ENCODE data around the gene RAB9A. TPM values are rescaled to one million over a fixed set of nuclear protein-coding genes. Genes with fewer than 3 reads are reported as not detected.
"Not testable (repeated sequence)": the region's sequence is repeated elsewhere in the genome, so short reads cannot be mapped to it uniquely, and the experiment has no call there.

The RAB9A gene
- total RNA-seq, 1 experiment from 2014 or later: 62.5 TPM

DNA sequence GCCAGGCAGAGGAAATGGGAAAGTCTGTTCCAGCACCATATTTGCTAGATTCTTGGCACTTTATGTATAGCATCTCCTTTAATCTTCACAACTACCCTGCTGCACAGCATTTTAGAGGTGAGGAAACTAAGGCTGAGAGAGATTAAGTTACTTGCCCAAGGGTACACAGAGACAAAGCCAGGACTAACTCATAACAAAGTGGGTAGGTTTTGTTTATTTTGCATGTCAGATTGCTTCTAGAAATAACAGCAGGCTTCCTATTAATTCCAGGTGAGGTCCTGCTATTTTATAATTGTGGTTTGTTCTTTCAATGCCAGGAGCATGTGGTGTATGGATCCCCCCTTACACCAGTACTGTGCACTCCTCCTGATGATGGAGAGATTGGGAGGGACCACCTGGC, 21.0 kb upstream of the RAB9A start:
- DNase-seq (ENCODE audit: low spot score): no peak
- in situ Hi-C loops (cut with HindIII; ENCODE audit: low sequenced_read_pairs): no loop called here

- in situ Hi-C loops (cut with HindIII; ENCODE audit: low sequenced_read_pairs): no loop called here
These were observed 19.6 kb upstream of the RAB9A start for GRCh38 chrX:13669246-13669737.

GRCh38 chrX:13669755-13670154, 19.2 kb upstream of the RAB9A start:
- DNase-seq (ENCODE audit: low spot score); in situ Hi-C loops (cut with HindIII; ENCODE audit: low sequenced_read_pairs): not testable (repeated sequence)

More at GRCh38 chrX:13669246-13669737, 19.6 kb upstream of the RAB9A start:
- DNase-seq (ENCODE audit: low spot score): no peak

DNA sequence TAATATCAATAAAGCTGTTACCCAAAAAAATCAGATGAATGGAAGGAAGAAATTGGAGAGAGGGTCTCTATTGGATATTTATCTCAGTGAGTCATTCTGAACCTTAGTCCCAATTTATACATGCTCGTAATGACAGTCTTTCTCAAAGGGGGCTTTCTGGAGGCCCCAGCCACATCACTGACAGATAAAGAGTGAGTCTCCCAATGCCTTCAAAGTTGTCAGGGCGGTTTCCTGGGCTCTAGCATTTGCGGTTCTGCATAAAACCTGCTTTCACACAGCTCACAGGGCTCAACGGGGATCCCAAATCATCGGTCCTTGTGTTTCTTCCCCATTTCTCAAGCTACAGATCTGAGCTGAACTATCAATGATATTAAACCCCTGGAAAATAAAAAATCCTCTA, 18.7 kb upstream of the RAB9A start:
- in situ Hi-C loops (cut with HindIII; ENCODE audit: low sequenced_read_pairs): no loop called here
- DNase-seq (ENCODE audit: low spot score): no peak

DNA sequence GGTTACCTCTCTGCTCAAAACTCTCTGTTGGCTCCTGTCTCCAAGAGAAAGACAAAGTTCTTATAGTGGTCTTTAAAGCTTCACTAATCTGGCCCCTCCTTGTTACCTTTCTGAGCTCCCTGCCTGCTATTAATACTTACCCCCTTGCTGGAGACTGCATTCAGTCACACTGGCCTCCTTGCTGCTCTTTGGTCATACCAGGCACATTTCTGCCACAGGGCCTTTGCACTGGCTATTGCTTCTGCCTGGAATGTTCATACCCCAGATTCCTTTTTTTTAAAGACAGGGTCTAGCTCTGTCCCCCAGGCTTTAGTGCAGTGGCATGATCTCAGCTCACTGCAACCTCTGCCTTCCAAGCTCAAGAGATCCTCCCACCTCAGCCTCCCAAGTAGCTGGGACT, 15.9 kb upstream of the RAB9A start:
- DNase-seq (ENCODE audit: low spot score): no peak
- in situ Hi-C loops (cut with HindIII; ENCODE audit: low sequenced_read_pairs): no loop called here

DNA sequence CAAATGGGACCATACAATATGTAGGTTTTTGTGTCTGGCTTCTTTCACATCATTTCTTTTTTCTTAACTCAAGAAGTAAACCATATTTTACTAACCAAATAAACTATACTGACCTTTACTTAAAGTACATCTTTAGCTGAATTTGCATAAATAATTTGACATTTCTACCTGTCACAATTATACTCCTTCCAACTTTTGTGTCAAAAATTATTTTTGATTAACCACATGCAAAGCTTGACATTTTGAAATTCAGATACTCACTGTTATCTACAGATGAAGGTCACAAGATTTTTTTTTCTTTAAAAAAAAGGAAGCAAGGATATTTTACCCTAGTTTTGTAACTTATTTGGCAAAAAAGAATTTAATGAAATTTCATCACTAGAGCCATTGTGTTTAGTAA, 12.0 kb upstream of the RAB9A start:
- in situ Hi-C loops (cut with HindIII; ENCODE audit: low sequenced_read_pairs): no loop called here
- DNase-seq (ENCODE audit: low spot score): no peak

DNA sequence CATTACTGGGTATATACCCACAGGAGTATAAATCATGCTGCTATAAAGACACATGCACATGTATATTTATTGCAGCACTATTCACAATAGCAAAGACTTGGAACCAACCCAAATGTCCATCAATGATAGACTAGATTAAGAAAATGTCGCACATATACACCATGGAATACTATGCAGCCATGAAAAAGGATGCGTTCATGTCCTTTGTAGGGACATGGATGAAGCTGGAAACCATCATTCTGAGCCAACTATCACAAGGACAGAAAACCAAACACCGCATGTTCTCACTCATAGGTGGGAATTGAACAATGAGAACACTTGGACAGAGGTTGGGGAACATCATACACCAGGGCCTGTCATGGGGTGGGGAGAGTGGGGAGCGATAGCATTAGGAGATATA, 9.2 kb upstream of the RAB9A start:
- DNase-seq (ENCODE audit: low spot score); in situ Hi-C loops (cut with HindIII; ENCODE audit: low sequenced_read_pairs): not testable (repeated sequence)

- no peak for DNase-seq (ENCODE audit: low spot score)
- in situ Hi-C loops (cut with HindIII; ENCODE audit: low sequenced_read_pairs): no loop called here
These were observed 7.3 kb upstream of the RAB9A start for GRCh38 chrX:13681595-13681994.

GRCh38 chrX:13684361-13684760, 4.6 kb upstream of the RAB9A start:
- DNase-seq (ENCODE audit: low spot score): no peak
- in situ Hi-C loops (cut with HindIII; ENCODE audit: low sequenced_read_pairs): no loop called here

- in situ Hi-C loops (cut with HindIII; ENCODE audit: low sequenced_read_pairs): no loop called here
- no peak for DNase-seq (ENCODE audit: low spot score)
These were observed 3.7 kb upstream of the RAB9A start for GRCh38 chrX:13685126-13685763.

DNA sequence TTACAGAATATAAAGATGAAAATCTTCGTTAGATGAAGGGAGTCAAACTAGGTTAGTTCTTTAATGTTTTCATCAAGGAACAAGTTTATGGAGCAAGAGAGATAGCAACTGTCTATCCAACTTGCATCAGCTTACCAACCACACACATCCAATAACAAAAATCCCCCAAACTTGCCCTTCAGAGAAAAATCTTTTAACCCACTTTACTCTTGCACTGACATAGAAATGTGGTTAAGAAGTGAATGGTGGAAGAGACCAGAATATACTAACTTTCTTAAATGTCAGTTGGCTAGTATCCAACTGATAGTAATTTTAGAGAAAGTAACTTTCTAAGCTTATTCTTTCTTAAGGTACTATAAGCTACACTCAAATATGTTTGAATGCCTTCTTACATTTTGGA, 1.7 kb upstream of the RAB9A start:
- no peak for DNase-seq (ENCODE audit: low spot score)
- in situ Hi-C loops (cut with HindIII; ENCODE audit: low sequenced_read_pairs): no loop called here

DNA sequence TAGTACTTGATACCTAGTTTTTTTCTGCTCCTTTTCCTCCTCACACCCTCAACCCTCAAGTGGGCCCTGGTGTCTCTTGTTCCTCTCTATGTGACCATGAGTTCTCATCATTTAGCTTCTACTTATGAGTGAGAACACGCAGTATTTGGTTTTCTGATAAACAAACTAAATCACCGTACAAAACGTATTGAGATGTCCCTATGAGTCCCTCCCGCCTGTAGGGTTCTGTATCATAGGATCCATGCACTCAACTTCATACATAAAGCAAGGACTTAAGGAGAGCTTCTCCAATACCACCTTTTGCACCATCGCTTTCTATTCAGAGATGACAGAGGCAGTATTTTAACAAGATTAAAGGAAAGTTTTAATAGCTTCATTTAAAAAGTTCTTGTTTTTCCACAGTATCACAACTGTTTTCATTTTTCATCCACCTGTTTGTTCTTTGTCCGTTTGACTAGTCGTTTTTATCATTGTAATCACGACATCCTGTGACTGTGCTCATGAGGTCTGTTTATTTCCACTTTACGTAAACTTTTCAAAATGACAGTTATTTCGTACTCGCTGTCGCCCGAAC, 457 bp upstream of the RAB9A start:
- no peak for DNase-seq (ENCODE audit: low spot score)
- in situ Hi-C loops (cut with HindIII; ENCODE audit: low sequenced_read_pairs): no loop called here

GRCh38 chrX:13689741-13690211, 848 bp downstream of the RAB9A start:
- no peak for DNase-seq (ENCODE audit: low spot score)
- in situ Hi-C loops (cut with HindIII; ENCODE audit: low sequenced_read_pairs): no loop called here

DNA sequence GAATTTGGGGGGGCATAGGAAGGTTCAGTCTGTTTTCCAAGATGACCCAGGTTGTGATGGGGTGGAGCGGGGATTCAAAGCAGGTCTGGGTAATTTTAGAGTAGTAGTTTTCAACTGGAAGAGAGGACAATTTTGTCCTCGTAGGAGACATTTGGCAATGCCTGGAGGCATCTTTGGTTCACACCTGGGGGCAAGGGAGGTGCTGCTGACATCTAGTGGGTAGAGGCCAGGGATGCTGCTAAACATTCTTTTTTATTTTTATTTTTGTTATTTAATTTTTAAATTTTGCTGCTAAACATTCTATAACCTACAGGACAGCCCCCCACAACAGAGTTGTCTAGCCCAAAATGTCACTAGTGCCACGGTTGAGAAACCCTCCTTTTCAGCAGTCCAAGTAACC, 1.9 kb downstream of the RAB9A start:
- DNase-seq (ENCODE audit: low spot score): no peak
- in situ Hi-C loops (cut with HindIII; ENCODE audit: low sequenced_read_pairs): no loop called here

- DNase-seq (ENCODE audit: low spot score): no peak
- in situ Hi-C loops (cut with HindIII; ENCODE audit: low sequenced_read_pairs): no loop called here
These were observed 3.0 kb downstream of the RAB9A start for GRCh38 chrX:13691841-13692371.

DNA sequence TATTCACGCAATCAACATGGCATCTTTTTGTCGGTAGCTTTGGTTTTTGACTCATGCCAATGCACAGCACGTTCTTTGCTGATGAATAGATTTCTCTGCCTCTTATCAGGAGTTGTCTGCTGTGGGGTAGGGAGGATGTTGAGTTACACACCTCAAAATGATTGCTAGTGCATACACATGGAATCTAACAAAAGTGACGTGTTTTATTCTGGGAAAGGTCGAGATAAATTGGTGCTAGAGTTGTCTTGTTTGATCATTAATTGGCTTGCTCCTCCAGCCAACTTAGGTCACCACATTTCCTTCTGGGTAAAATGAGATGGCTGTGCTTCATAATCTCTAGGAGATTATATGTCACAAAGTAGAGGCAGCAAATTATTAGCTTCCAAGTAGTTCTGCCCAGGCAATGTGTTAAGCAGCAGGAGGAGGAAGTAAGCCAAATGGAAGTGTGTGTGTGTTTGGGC, 3.9 kb downstream of the RAB9A start:
- DNase-seq (ENCODE audit: low spot score): peak; percentile 11
- in situ Hi-C loops (cut with HindIII; ENCODE audit: low sequenced_read_pairs): no loop called here

DNA sequence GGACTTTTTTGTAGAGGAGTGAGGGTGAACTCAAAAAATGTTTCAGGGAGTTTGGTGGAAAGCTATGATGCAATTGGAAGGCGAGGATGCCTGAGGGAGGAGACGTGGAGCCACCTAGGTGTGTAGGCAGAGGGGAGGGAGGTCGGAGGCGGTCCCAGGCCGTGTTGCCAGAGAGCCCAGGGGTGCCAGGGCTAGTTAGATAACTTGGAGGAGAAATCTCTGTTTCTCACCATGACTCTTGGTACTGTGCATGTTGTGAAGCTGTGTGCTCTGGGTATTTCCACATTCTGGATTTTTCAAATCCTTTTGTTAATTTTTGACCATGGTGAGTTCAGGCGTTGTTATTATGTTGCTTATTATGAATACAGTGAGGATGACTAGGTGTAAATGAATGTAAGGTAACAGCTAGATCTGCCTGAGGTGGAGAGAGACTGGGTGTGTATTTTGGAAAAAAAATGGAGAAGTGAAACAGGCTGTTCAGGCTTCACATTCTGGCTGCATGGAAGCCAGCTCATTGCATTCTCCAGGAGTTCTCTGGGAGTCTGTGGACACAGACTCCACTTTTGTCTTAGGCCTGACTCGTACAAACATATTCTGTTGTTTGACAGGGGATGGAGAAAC, 4.5 kb downstream of the RAB9A start:
- in situ Hi-C loops (cut with HindIII; ENCODE audit: low sequenced_read_pairs): no loop called here

DNA sequence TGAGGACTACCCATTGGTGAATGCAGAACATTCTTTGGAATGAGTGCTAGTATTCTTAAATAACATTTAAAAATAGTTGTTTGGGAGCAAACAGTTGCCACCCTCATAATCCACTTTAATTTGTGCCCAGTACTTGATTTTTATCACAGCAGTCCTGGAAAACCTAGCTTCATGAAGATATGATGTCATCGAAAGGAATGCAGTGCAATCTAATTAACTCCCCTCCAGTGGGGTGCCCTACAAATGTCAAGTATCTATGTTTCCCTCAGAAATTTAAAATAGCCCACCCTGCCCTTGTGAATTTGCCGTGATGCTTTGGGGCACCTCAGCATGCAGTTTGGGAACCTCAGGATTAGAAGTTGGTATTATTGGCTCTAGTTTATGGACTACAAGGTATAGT, 5.4 kb downstream of the RAB9A start:
- in situ Hi-C loops (cut with HindIII; ENCODE audit: low sequenced_read_pairs): no loop called here
- no peak for DNase-seq (ENCODE audit: low spot score)

More for the DNA sequence above, 4.5 kb downstream of the RAB9A start:
- DNase-seq (ENCODE audit: low spot score): peak; percentile 16

- DNase-seq (ENCODE audit: low spot score): no peak
These were observed 6.1 kb downstream of the RAB9A start for GRCh38 chrX:13694983-13695382.

DNA sequence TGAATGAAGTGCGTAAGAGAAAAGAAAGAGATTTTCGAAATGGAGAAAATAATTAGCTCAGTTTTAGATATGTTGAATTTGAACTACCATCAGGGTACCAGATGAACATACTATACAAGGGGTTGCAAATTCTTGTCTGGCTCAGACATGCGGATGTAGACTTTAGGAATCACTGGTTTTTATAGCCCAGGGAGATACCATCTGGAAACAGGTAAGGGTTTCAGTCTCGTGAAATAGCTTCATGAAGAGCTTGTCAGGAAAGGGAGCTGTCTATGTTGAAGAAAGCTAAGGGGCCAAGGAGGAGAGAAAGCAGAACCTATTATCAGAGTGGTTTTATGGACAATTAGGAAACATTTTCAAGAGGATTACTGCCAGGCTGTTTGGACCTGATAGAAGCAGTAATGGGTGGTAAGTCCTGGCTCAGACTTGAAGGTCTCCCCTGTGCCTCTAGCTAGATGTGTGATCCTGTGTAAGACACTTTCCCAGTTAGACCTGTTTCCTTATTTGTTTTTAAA, 6.7 kb downstream of the RAB9A start:
- DNase-seq (ENCODE audit: low spot score): no peak
- in situ Hi-C loops (cut with HindIII; ENCODE audit: low sequenced_read_pairs): no loop called here

More at GRCh38 chrX:13694983-13695382, 6.1 kb downstream of the RAB9A start:
- in situ Hi-C loops (cut with HindIII; ENCODE audit: low sequenced_read_pairs): no loop called here

Data from G401 (cell line).